NCI-H187 (cell line): ENCODE results near the gene CNFN.
A peak's percentile ranks its signal among the peaks of the same experiment; 100 is the strongest.

Source experiments
- DNase-seq, 2 experiments: peaks; one replicate each; lab custom pipeline; 2025; lab: John Stamatoyannopoulos, UW

Gene CNFN

GRCh38 chr19:42409477-42409876 lies 19.4 kb upstream of the CNFN start:
- DNase-seq: no peak

- DNase-seq: no peak
These were observed 17.7 kb upstream of the CNFN start for GRCh38 chr19:42407816-42408175.

- DNase-seq: no peak
These were observed 17.2 kb upstream of the CNFN start for GRCh38 chr19:42407085-42407815.

- DNase-seq: no peak
These were observed 16.0 kb upstream of the CNFN start for GRCh38 chr19:42406111-42406510.

- no peak for DNase-seq
These were observed 13.5 kb upstream of the CNFN start for GRCh38 chr19:42403586-42403985.

- no peak for DNase-seq
These were observed 12.4 kb upstream of the CNFN start for GRCh38 chr19:42402376-42403116.

- DNase-seq: peak; percentile 51 to 56
These were observed 11.5 kb upstream of the CNFN start for GRCh38 chr19:42401365-42402303.

- no peak for DNase-seq
These were observed 10.3 kb upstream of the CNFN start for GRCh38 chr19:42400404-42400803.

GRCh38 chr19:42397263-42398166 lies 7.4 kb upstream of the CNFN start:
- no peak for DNase-seq

- DNase-seq: peak; percentile 97 to 99
These were observed 6.5 kb upstream of the CNFN start for GRCh38 chr19:42396381-42397262.

- DNase-seq: no peak
These were observed 4.7 kb upstream of the CNFN start for GRCh38 chr19:42394751-42395150.

- DNase-seq: no peak
These were observed 2.1 kb upstream of the CNFN start for GRCh38 chr19:42392165-42392564.

GRCh38 chr19:42388851-42389489 lies 1.1 kb downstream of the CNFN start:
- no peak for DNase-seq

GRCh38 chr19:42386974-42387707 lies 3.0 kb downstream of the CNFN start:
- peak; percentile 63 to 77 for DNase-seq

GRCh38 chr19:42380155-42380554 lies 9.9 kb downstream of the CNFN start:
- DNase-seq: no peak

GRCh38 chr19:42378225-42379215 lies 11.6 kb downstream of the CNFN start:
- no peak for DNase-seq

- no peak for DNase-seq
These were observed 13.9 kb downstream of the CNFN start for GRCh38 chr19:42376177-42376555.
